ENCODE data around the gene ZSWIM1. TPM values are rescaled to one million over a fixed set of nuclear protein-coding genes. Genes with fewer than 3 reads are reported as not detected.

The ZSWIM1 gene
- polyA plus RNA-seq, 3 donors = 15.3 to 18.9 (median 16.6) TPM

Other genes with a start within 250 kb of the ZSWIM1 start
- not detected for gene WFDC9, start 249.9 kb upstream of the ZSWIM1 start, polyA plus RNA-seq (ENCODE audit: insufficient read length in 3 of 3)
- gene WFDC11, start 211.0 kb upstream of the ZSWIM1 start, polyA plus RNA-seq (ENCODE audit: insufficient read length in 3 of 3) = not detected
- gene WFDC13, start 179.2 kb upstream of the ZSWIM1 start, polyA plus RNA-seq (ENCODE audit: insufficient read length in 3 of 3) = under 1 TPM in 1 of 3 donors, not detected in 2; 0.07 TPM
- not detected for gene WFDC10B, start 176.2 kb upstream of the ZSWIM1 start, polyA plus RNA-seq (ENCODE audit: insufficient read length in 3 of 3)
- not detected for gene SPINT4, start 158.9 kb upstream of the ZSWIM1 start, polyA plus RNA-seq (ENCODE audit: insufficient read length in 3 of 3)
- gene WFDC3, start 89.3 kb upstream of the ZSWIM1 start, polyA plus RNA-seq (ENCODE audit: insufficient read length in 3 of 3) = 1 to 10 TPM in 2 of 3 donors, under 1 TPM in 1; 0.44 to 2.2 (median 1.3) TPM
- gene DNTTIP1, start 89.3 kb upstream of the ZSWIM1 start, polyA plus RNA-seq (ENCODE audit: insufficient read length in 3 of 3) = 10 to 100 TPM; 34.5 to 40.9 (median 35.8) TPM
- gene UBE2C, start 68.6 kb upstream of the ZSWIM1 start, polyA plus RNA-seq (ENCODE audit: insufficient read length in 3 of 3) = 10 to 100 TPM; 49.3 to 84.3 (median 74.4) TPM
- 1 to 10 TPM in 1 of 3 donors, under 1 TPM in 2; 0.50 to 2.5 (median 0.50) TPM for gene TNNC2, start 53.9 kb upstream of the ZSWIM1 start, polyA plus RNA-seq (ENCODE audit: insufficient read length in 3 of 3)
- 10 to 100 TPM; 10.8 to 21.0 (median 14.2) TPM for gene SNX21, start 47.4 kb upstream of the ZSWIM1 start, polyA plus RNA-seq (ENCODE audit: insufficient read length in 3 of 3)
- 10 to 100 TPM; 19.2 to 31.3 (median 25.3) TPM for gene ACOT8, start 23.8 kb upstream of the ZSWIM1 start, polyA plus RNA-seq (ENCODE audit: insufficient read length in 3 of 3)
- 1 to 10 TPM; 5.1 to 5.5 (median 5.2) TPM for gene ZSWIM3, start 23.6 kb upstream of the ZSWIM1 start, polyA plus RNA-seq (ENCODE audit: insufficient read length in 3 of 3)
- gene SPATA25, start 6.4 kb downstream of the ZSWIM1 start, polyA plus RNA-seq (ENCODE audit: insufficient read length in 3 of 3) = 1 to 10 TPM; 2.7 to 7.2 (median 3.5) TPM
- 1 to 10 TPM; 4.7 to 9.8 (median 7.5) TPM for gene NEURL2, start 10.0 kb downstream of the ZSWIM1 start, polyA plus RNA-seq (ENCODE audit: insufficient read length in 3 of 3)
- 100 to 1,000 TPM; 120 to 166 (median 127) TPM for gene CTSA, start 10.1 kb downstream of the ZSWIM1 start, polyA plus RNA-seq (ENCODE audit: insufficient read length in 3 of 3)
- gene PLTP, start 30.9 kb downstream of the ZSWIM1 start, polyA plus RNA-seq (ENCODE audit: insufficient read length in 3 of 3) = 100 to 1,000 TPM; 115 to 141 (median 141) TPM
- 10 to 100 TPM; 44.7 to 52.7 (median 44.9) TPM for gene PCIF1, start 53.5 kb downstream of the ZSWIM1 start, polyA plus RNA-seq (ENCODE audit: insufficient read length in 3 of 3)
- 10 to 100 TPM; 10.4 to 18.5 (median 14.4) TPM for gene ZNF335, start 91.0 kb downstream of the ZSWIM1 start, polyA plus RNA-seq (ENCODE audit: insufficient read length in 3 of 3)
- gene MMP9, start 127.7 kb downstream of the ZSWIM1 start, polyA plus RNA-seq (ENCODE audit: insufficient read length in 3 of 3) = under 1 TPM; 0.45 to 0.89 (median 0.61) TPM
- 1 to 10 TPM; 1.5 to 2.6 (median 2.5) TPM for gene SLC12A5, start 148.0 kb downstream of the ZSWIM1 start, polyA plus RNA-seq (ENCODE audit: insufficient read length in 3 of 3)
- gene NCOA5, start 208.7 kb downstream of the ZSWIM1 start, polyA plus RNA-seq (ENCODE audit: insufficient read length in 3 of 3) = 10 to 100 TPM; 50.8 to 60.5 (median 57.0) TPM
- gene CD40, start 237.1 kb downstream of the ZSWIM1 start, polyA plus RNA-seq (ENCODE audit: insufficient read length in 3 of 3) = 1 to 10 TPM; 4.1 to 5.7 (median 5.3) TPM